Middle frontal gyrus (tissue), 1 donor: ENCODE results near the gene HOXC5.

ENCODE experiments used
- DNase-seq: peaks from one replicate; pipeline ENCODE4 v3.0.0-alpha.2; 2015; ENCODE audit warnings: low spot score; ENCODE audit errors: extremely low spot score

The HOXC5 gene

GRCh38 chr12:54045868-54046521, 13.1 kb downstream of the HOXC5 start:
- no peak for DNase-seq

GRCh38 chr12:54046809-54047159, 13.9 kb downstream of the HOXC5 start:
- no peak for DNase-seq

- DNase-seq, result no peak
These were observed 14.5 kb downstream of the HOXC5 start for GRCh38 chr12:54047160-54047963.

- no peak for DNase-seq
These were observed 15.1 kb downstream of the HOXC5 start for GRCh38 chr12:54047964-54048303.

- DNase-seq, result no peak
These were observed 15.7 kb downstream of the HOXC5 start for GRCh38 chr12:54048406-54049093.

GRCh38 chr12:54049108-54049507, 16.3 kb downstream of the HOXC5 start:
- no peak for DNase-seq

GRCh38 chr12:54050482-54050810, 17.6 kb downstream of the HOXC5 start:
- no peak for DNase-seq

GRCh38 chr12:54051026-54051842, 18.4 kb downstream of the HOXC5 start:
- no peak for DNase-seq

GRCh38 chr12:54051874-54052437, 19.1 kb downstream of the HOXC5 start:
- DNase-seq, result no peak

GRCh38 chr12:54052438-54053002, 19.7 kb downstream of the HOXC5 start:
- DNase-seq, result no peak

GRCh38 chr12:54053003-54053750, 20.3 kb downstream of the HOXC5 start:
- no peak for DNase-seq

GRCh38 chr12:54053751-54054741, 21.2 kb downstream of the HOXC5 start, which contains the start of gene HOXC4:
TSS of gene HOXC4 (plus strand) at chr12:54053835. CDS start at chr12:54053923, 88 bp downstream.
- no peak for DNase-seq

GRCh38 chr12:54054742-54055194, 21.9 kb downstream of the HOXC5 start:
- no peak for DNase-seq

GRCh38 chr12:54055552-54055951, 22.7 kb downstream of the HOXC5 start:
- no peak for DNase-seq

- no peak for DNase-seq
These were observed 23.3 kb downstream of the HOXC5 start for GRCh38 chr12:54056110-54056509.

GRCh38 chr12:54058128-54058768, 25.4 kb downstream of the HOXC5 start:
- DNase-seq, result no peak

- no peak for DNase-seq
These were observed 26.8 kb downstream of the HOXC5 start for GRCh38 chr12:54059668-54060067.

GRCh38 chr12:54060174-54060974, 27.5 kb downstream of the HOXC5 start:
- no peak for DNase-seq
